ENCODE measurements around the gene CABLES1.
"Not testable (repeated sequence)": the region's sequence is repeated elsewhere in the genome, so short reads cannot be mapped to it uniquely, and the experiment has no call there.

The CABLES1 gene

GRCh38 chr18:23143016-23143814 lies 7.9 kb downstream of the CABLES1 start:
- DNase-seq, result peak; percentile 11

DNA sequence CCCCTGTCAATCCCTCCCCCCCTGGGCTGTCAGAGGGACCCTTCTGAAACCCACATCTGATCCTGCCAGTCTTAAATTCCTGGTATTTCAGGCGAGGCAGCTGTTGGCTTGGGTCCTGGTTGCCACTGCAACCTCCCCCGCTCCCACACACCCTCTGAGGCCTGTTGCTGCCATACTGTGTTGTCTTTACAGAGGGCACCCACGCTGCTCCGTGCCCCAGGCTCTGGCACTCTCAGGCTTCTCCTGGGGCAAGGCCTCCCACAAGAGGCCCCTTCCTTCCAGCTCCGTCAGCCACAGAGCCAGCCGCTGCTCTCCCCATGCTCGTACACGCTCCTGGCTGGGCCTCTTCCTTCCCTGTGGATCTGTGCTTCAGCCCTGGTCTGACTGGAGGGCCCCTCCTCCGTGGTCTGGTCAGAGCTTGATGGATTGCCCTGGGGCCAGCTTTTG lies 8.6 kb downstream of the CABLES1 start:
- no peak for DNase-seq

GRCh38 chr18:23144640-23145039 lies 9.4 kb downstream of the CABLES1 start:
- DNase-seq, result no peak

GRCh38 chr18:23145621-23146020 lies 10.3 kb downstream of the CABLES1 start:
- no peak for DNase-seq

GRCh38 chr18:23146861-23147469 lies 11.7 kb downstream of the CABLES1 start:
- DNase-seq, result no peak

DNA sequence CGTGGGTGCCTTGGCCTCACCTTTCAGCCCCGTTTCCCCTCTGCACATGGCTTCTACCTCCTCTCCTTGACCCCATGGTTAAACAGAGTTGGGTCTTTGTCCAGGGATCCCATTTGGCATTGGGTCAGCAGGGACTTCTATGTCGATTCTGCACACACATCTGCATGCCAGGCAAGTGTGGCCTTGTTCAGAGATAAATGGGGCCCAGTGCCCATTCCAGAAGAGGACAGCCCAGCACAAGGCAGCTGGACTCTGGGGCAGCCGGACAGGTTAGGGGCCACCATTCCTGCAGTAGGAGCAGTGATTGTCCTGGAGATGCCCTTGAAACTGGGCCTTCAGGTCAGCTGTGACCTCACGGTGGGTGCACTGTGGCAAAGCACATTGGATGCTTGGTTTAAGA lies 13.1 kb downstream of the CABLES1 start:
- DNase-seq, result no peak

DNA sequence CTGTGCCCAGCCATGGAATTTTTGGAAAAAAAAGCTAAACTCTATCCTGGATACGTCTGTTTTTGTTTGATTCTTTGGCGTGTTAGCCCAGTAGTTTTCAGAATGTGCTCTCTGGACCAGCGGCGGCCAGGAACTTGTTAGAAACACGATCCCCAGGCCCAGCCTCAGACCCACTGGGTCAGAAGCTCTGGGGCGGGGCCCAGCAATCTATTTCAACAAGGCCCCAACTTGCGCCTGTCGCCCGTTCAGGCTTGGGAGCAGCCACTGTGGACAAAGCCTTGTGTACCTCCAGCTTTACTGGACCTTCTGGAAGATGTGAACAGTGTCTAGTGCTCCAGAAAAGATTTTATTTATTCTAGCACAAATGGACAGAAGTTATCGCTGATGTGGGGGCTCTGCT lies 14.3 kb downstream of the CABLES1 start:
- no peak for DNase-seq

DNA sequence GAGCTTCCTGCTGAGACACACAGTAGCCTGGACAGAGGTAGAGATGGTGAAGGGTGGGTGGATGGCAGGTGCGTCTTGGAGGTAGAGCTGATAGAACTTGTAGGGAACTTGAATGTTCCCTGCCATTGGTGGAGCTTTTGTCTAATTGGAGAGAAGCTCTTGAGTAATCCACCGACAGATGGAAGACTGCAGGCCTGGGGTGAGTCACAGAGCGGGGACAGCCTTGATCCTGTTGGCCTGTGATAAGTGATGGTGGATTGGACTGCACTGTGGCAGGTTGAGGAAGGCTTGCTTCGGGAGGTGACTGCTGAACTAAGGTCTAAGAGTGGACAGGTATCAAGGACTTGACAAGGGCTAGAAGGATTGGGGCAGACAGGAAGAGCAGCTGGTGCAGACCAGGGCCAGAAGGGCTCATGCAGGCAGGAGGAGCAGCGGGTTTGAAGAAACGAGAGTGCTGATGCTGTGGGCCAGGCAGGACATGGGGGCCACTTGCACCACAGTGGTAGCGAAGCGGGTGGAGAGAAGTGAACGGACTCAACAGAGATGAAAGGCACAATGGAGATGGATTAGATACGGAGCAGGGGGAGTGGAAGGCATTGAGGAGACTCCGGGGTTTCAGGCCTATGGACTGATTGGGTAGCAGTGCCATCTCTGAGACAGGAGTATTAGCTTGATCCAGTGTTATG lies 16.3 kb downstream of the CABLES1 start:
- no peak for DNase-seq

DNA sequence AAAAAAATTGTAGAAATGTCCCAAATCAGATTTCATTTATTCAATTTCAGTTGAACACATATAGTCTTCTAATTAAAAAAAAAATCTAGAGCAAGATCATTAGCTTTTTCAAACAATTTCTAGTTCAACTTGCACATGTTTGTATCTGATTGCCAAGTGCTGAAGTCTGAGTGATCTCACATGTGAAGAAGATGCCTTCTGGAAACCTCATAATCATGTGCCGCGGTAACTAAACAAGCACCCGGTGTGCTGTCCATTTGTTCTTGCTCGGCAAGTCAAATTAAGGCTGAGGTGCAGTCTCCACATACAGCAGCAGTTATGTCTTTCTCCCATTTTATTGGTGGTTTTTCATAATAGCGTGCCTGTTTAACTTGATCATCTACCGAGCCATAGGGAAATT lies 18.7 kb downstream of the CABLES1 start:
- no peak for DNase-seq

DNA sequence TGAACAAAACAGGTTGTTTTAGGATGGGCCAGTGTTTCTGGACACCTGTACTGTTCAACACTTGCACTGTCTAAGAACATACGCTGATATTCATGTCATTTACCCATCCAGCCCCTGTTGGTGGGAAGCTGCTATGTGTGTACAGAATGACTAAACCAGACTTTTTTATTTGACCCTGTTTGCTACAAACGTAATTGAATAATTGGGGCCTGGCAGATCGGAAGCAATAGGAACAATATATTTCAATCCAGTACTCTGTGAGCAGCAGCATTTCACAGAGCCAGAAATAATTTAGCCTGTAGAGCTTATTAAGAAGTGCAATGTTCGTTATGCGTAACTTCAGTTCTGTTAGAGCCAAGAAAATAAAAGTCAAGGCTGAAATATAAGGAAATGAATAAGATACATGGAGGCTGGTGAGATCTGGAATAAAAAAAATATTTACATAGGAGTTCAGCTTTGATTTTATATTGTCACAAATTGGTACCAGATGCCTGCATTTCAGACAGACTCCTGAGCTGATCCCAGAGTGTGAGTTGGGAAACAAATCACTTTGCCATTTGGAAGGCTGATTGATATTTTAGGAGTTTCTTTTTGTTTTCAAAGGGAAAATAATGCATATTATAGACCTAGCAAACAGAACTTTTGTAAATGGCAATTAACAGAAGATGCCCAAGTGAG lies 19.7 kb downstream of the CABLES1 start:
- DNase-seq, result no peak

- no peak for DNase-seq
Observed at GRCh38 chr18:23155537-23155936, 20.3 kb downstream of the CABLES1 start.

DNA sequence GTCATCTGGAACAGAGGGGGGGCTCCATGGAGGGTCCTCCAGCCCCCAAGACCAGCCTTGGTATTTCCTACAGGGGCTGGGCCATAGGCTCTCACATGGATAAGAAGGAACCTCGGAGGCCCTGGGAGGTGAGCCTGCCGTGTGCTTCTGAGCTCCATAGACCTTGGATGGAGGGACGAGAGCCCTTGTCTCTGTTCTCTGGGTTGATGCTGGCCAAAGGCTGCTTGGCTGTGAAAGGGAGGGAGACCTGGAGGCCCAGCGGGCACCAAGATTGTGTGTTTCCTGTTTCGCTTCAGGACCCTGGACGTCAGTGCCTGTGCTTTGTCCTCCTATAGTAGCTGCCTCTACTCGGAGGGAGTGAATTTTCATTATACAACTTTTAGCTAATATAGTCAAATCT lies 20.8 kb downstream of the CABLES1 start:
- no peak for DNase-seq

DNA sequence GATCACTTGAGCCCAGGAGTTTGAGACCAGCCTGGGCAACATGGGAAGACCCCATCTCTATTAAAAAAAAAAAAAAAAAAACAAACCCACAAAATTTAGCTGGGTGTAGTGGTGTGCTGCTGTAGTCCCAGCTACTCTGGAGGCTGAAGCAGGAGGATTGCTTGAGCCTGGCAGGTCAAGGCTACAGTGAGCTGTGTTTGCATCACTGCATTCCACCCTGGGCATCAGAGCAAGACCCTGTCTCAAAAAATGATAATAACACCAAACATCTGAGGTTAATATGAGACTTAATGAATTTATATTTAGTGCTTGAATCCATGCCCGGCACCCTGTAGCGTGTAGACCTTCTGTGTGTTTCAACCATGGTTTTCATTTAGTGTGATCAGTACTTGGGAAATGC lies 22.8 kb downstream of the CABLES1 start:
- no peak for DNase-seq

- DNase-seq, result not testable (repeated sequence)
Observed at GRCh38 chr18:23158884-23159283, 23.6 kb downstream of the CABLES1 start.

GRCh38 chr18:23159344-23159743 lies 24.1 kb downstream of the CABLES1 start:
- DNase-seq, result no peak

- DNase-seq, result no peak
Observed at GRCh38 chr18:23162473-23162872, 27.2 kb downstream of the CABLES1 start.

DNA sequence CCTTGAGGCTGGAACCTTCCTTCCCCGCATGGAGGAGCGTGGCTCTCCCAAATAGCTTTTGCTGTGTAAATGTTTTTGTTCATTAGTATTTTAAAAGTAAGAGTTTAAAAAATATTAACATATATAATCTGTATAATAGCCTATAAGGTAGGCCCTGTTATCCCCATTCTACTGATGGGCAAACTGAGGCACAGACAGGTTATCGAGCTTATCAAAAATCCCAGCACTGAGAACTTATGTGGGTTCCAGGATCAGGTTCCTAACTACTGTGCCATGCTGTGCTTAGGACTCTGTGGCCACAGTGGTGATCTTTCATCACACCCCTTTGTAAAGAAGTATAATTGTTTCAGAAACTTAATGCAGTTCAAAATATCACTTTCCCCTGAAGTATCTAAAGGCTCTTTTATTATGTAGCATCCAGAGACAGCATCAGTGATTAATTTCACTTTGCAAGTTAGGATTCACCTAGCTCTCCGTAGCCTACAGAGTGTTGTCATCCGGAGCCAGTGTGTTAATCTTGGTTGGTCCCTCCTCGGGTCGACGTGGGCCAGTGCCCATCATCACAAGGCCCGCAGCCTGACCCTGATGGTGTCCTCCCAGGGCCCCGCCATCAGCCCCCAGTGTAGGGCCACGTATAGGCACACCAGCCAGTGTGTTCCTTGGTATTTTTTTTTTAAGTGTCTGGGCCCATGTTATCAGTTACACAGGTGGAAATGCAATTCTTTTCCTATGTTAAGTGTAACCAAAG lies 28.7 kb downstream of the CABLES1 start:
- DNase-seq, result no peak

GRCh38 chr18:23165271-23166068 lies 30.2 kb downstream of the CABLES1 start:
- no peak for DNase-seq

DNA sequence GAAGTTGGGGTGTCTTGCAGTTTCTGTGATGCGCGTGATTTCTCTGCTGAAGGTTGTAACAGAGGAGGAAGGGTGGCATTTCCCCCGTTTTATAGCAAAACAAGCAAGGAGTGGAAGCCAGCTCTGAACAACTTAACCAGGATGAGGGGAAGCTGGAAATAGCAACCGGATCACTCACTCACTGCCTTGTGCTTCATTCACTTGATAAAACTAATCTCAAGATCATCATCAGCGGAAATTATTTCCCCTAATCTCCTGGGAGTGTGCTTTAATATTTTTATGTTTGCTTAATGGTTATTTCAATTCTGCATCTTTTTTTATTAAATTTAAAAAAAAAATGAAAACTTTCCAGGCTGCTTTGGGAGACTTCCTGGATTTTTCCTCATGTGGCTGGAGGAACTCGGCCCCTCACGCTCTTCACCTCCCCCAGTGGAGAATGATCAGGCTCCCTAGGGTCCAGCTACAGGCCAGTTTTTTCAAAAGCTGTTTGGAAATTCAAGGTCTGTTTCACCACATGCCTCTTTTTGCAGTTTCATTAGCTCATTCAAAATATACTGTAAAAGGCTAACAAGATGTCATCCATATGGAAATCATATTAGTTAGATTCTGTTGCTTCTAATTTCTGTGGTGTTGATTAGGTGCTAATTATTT lies 31.7 kb downstream of the CABLES1 start:
- DNase-seq, result no peak

GRCh38 chr18:23169673-23170044 lies 34.4 kb downstream of the CABLES1 start:
- DNase-seq, result no peak

- DNase-seq, result no peak
Observed at GRCh38 chr18:23170137-23170536, 34.9 kb downstream of the CABLES1 start.
